Measurements from ENCODE around the gene TMEM176A.

DNA sequence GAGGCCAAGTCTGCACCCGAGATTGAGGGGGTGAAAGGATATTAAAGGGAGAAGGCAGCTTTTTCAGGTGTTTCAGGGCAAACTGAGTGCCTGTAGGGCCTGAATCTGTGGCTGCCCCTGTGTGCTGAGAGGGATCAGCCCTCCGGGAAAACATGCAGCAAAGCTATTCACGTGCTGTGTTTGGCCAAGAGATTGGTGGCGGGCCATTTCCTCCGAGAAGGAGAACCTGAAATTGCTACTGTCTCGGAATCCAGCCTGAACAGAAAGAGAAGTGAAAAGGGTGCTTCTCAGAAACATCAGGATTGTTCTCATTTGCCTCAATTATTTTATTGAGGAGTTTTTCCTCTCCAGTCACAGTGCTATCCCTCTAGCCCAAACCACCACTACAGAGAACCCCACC, 47.3 kb upstream of the TMEM176A start:
- no peak for TF ChIP-seq EZH2 (IDR thresholded peaks at IDR 0.05; ENCODE audit: low read depth, unreplicated experiment)
- TF ChIP-seq, protein P1, sequence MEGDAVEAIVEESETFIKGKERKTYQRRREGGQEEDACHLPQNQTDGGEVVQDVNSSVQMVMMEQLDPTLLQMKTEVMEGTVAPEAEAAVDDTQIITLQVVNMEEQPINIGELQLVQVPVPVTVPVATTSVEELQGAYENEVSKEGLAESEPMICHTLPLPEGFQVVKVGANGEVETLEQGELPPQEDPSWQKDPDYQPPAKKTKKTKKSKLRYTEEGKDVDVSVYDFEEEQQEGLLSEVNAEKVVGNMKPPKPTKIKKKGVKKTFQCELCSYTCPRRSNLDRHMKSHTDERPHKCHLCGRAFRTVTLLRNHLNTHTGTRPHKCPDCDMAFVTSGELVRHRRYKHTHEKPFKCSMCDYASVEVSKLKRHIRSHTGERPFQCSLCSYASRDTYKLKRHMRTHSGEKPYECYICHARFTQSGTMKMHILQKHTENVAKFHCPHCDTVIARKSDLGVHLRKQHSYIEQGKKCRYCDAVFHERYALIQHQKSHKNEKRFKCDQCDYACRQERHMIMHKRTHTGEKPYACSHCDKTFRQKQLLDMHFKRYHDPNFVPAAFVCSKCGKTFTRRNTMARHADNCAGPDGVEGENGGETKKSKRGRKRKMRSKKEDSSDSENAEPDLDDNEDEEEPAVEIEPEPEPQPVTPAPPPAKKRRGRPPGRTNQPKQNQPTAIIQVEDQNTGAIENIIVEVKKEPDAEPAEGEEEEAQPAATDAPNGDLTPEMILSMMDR (conservative IDR thresholded peaks at IDR 0.05; ENCODE audit: low read depth in 2 of 2) = no peak
- no peak for TF ChIP-seq JUNB (IDR thresholded peaks at IDR 0.05; ENCODE audit: unreplicated experiment)
- TF ChIP-seq EZH2phosphoT487 (IDR thresholded peaks at IDR 0.05; ENCODE audit: unreplicated experiment) = no peak
- TF ChIP-seq, protein P2, sequence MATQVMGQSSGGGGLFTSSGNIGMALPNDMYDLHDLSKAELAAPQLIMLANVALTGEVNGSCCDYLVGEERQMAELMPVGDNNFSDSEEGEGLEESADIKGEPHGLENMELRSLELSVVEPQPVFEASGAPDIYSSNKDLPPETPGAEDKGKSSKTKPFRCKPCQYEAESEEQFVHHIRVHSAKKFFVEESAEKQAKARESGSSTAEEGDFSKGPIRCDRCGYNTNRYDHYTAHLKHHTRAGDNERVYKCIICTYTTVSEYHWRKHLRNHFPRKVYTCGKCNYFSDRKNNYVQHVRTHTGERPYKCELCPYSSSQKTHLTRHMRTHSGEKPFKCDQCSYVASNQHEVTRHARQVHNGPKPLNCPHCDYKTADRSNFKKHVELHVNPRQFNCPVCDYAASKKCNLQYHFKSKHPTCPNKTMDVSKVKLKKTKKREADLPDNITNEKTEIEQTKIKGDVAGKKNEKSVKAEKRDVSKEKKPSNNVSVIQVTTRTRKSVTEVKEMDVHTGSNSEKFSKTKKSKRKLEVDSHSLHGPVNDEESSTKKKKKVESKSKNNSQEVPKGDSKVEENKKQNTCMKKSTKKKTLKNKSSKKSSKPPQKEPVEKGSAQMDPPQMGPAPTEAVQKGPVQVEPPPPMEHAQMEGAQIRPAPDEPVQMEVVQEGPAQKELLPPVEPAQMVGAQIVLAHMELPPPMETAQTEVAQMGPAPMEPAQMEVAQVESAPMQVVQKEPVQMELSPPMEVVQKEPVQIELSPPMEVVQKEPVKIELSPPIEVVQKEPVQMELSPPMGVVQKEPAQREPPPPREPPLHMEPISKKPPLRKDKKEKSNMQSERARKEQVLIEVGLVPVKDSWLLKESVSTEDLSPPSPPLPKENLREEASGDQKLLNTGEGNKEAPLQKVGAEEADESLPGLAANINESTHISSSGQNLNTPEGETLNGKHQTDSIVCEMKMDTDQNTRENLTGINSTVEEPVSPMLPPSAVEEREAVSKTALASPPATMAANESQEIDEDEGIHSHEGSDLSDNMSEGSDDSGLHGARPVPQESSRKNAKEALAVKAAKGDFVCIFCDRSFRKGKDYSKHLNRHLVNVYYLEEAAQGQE (IDR thresholded peaks at IDR 0.05; ENCODE audit: unreplicated experiment) = no peak
- no peak for TF ChIP-seq CREB1 (CRISPR knock-in tag; IDR thresholded peaks at IDR 0.05; ENCODE audit: low read depth)
